Myocyte (in vitro differentiated cells): Measurements from ENCODE around the gene NOL6. TPM values are rescaled to one million over a fixed set of nuclear protein-coding genes. Genes with fewer than 3 reads are reported as not detected.

Experiments used
- DNase-seq: peaks from one replicate; pipeline ENCODE4 v3.0.0-alpha.2; 2012; ENCODE audit warnings: low read depth
- total RNA-seq: library from RNA; depleted of rRNA; stranded (reverse); fragments of >200 nt; gene quantifications from 2 replicates; pipeline ENCODE4 v1.2.3, GENCODE V29; 2014

The NOL6 gene
- total RNA-seq, 1 donor from 2014 or later = 33.5 TPM

- no peak for DNase-seq
Observed at GRCh38 chr9:33453286-33453860, 20.4 kb downstream of the NOL6 start.

GRCh38 chr9:33452828-33453271, 20.9 kb downstream of the NOL6 start:
- peak; percentile 83 for DNase-seq

- no peak for DNase-seq
Observed at GRCh38 chr9:33450621-33451146, 23.0 kb downstream of the NOL6 start.

- DNase-seq = no peak
Observed at GRCh38 chr9:33449715-33450114, 24.0 kb downstream of the NOL6 start.

DNA sequence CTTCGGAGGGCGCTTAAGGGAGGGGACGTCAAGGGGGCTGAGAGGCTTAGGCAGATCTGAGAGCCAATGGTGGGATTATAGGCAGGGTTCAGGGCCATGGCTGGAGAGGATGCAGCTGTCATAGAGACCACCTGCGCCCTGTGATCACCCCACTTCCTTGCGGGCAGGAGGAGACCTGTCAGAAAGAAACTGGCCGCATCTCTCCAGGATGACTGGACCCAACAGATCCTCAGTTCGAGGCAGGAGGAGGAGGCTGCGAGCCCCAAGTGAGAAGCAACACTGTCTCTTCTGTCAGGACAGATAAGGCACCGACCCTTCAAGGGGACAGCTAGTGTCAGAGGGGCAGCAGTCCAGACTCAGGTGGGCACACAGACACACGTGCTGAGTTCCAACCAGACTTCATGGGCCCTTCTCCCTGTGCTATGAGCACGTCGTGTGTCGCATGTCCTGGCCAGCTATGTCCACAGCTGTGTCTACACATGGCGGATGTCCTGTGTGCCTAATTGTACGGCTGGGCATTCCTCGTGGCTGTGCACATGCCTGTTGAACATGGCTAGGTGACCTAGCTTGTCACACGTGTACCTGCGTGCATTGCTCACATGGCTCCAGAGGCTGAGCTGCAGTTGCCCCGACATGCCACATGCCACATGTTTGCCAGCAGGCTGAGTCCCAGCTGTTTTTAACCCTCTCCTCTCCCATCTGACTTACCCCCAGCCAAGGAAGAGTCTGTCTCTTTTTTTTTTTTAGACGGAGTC, 25.7 kb downstream of the NOL6 start:
- no peak for DNase-seq

- DNase-seq = peak; percentile 97
Observed at GRCh38 chr9:33446946-33447798, 26.6 kb downstream of the NOL6 start, which contains the start of gene AQP3. TSS of gene AQP3 (minus strand) at chr9:33447593. CDS start at chr9:33447530, 63 bp downstream.

GRCh38 chr9:33446240-33446945, 27.3 kb downstream of the NOL6 start:
- DNase-seq = peak; percentile 90

- DNase-seq = peak; percentile 54
Observed at GRCh38 chr9:33445389-33446239, 28.1 kb downstream of the NOL6 start.

GRCh38 chr9:33443464-33444154, 30.1 kb downstream of the NOL6 start:
- DNase-seq = no peak

GRCh38 chr9:33443047-33443446, 30.7 kb downstream of the NOL6 start:
- DNase-seq = no peak

DNA sequence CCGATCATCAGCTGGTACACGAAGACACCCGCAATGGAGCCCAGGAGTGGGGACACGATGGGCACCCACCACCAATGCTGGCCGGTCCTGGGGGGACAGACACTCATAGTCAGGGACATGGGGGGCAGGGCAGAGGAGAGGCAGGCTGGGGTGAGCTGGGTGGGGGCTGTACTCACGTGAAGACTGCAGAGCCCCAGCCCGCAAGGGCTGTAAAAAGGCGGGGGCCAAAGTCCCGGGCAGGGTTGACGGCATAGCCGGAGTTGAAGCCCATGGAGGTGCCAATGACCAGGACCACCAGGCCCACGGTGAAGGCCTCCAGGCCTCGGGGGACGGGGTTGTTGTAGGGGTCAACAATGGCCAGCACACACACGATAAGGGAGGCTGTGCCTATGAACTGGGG, 31.6 kb downstream of the NOL6 start:
- no peak for DNase-seq

DNA sequence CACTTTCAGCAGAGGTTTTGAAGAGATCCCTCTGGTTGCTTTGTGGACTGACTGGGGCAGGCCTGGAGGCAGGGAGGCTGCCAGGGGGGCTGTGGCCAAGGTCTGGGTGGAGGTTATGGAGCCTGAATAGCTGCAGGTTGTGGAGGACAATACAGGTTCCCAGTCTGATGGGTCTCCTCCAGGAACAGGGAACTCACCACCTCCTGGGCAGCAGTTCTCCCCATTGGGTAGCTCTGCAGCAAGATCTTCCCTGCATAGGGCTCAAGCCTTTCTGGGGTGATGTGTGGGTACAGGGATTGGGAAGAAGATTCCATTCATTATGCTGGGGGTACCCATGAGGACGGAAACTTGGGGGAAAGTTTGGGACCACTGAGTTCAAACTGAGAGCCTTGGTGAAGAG, 33.1 kb downstream of the NOL6 start:
- DNase-seq = no peak

DNA sequence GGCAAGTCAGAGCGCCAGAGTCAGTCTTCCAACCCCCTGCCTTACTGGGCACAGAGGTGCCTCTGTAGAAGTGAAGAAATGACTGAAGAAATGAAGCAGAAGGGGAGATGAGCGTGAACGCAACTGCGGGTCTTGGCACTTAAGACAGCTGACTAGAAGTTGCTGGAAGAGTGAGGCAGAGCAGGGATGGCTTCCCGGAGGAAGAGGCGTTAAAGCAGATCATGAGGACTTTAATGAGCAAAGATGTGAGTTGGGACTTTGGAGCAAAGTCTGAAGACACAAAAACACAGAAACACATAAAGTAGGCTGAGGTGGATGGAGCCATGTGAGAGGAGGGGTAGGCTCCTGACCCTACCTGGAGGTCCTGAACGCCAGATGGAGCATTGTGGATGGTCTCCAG, 33.5 kb downstream of the NOL6 start:
- DNase-seq = no peak

- DNase-seq = peak; percentile 63
Observed at GRCh38 chr9:33439731-33440130, 34.0 kb downstream of the NOL6 start.

DNA sequence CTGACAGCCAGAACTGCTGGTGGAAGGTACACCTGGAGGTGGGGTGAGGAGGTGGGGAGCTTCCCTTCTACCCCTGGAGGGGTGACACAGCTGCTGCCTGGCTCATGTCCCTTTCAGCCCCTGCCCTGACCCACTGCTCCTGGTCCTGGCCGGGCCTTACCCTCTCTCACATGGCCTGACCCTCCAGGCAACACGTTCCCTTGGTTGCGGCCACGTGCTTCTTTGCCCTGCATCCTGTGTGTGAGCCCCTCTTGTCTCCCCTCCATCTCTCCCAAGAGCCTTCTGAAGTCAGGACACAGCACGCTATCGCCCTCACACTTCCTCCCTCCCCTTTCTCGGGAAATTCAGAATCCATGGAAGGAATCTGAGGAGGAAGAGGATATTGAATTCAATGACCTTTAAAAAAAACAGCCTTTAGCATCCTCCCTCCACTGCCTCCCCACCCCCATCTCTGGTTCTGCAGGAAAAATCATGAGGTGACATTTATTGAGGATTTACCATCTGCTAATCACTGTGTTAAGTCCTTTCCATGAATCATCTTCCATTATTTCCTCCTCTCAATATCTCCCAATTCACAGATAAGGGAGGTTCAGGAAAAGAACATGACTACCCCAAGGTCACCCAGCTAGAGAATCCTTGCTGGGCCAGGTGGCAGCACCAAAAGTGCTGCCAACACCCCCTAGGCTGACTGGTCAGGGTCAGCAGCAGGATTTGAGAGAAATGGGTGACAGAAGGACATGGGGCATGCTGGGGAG, 34.6 kb downstream of the NOL6 start:
- DNase-seq = no peak

DNA sequence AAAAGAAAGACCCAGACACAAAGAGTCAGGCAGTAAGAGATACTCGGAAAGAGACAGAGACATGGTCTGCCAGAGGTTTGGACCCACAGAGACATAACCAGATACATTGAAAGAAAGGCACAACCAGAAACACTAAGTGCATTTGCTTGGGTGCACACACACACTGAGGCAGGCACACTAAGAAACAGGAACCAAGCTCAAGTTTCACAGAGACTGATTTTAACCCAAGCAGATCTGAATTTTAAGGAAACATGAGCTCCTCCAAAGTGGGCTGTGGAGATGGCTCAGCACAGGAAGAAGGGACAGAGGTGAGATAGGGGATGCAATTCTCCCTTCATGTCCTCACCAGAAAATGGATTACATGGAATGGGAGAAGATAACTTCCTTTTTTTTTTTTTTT, 35.8 kb downstream of the NOL6 start:
- DNase-seq = no peak

- no peak for DNase-seq
Observed at GRCh38 chr9:33437205-33437604, 36.5 kb downstream of the NOL6 start.

GRCh38 chr9:33436445-33436844, 37.3 kb downstream of the NOL6 start:
- DNase-seq = peak; percentile 30

- DNase-seq = peak; percentile 23
Observed at GRCh38 chr9:33435821-33436277, 37.9 kb downstream of the NOL6 start.
